HG03135 (cell line): ENCODE measurements around the gene RGMA.
A peak's percentile ranks its signal among the peaks of the same experiment; 100 is the strongest.
"Not testable (repeated sequence)": the region's sequence is repeated elsewhere in the genome, so short reads cannot be mapped to it uniquely, and the experiment has no call there.

ENCODE experiments used
- ATAC-seq: cut with Tn5 transposase; IDR thresholded peaks from one replicate; pipeline ENCODE4 v1.9.1; 2021; ENCODE audit warnings: mild to moderate bottlenecking, moderate library complexity; ENCODE audit not compliant: unreplicated experiment

Gene RGMA

DNA sequence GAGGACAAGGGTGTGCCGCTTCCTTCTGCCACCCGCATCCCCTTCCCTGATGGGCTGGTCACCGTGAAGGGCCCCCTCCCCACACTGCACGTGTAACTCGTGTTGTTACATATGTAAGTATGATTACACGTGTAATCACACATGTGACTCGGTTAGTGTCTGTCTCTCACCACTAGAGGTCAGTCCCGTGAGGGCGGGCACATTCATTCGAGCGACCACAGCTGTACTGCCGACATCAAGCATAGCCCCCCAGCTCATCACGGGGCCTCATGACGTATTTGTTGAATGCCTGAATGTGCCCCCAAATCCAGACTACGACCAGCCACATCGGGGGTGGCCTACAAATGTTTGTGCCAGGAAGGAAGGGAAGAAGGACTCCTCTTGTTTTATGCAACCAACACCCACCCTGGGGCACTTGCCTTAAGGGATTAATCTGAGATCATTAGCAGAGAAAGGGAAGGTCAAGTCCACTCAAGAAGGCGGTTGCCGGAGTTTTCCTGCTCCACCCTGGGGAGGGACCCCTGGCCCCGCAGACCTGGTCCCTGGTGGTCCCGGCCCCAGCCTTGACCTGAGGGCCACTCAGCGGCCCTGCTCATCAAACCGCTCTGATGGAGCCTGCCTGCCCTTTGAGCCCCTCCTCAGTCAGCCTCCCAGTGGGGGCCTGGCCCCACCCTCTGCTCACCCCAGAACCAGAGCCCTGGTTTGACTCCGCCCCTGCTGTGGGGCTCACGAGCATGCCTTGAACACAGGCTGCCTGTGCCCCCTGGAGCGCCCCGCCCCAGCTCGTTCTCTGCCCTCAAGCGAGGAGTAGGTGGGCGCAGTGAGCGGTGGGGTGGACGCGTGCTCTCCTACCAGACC, 52.8 kb downstream of the RGMA start:
- ATAC-seq = peak; percentile 77

DNA sequence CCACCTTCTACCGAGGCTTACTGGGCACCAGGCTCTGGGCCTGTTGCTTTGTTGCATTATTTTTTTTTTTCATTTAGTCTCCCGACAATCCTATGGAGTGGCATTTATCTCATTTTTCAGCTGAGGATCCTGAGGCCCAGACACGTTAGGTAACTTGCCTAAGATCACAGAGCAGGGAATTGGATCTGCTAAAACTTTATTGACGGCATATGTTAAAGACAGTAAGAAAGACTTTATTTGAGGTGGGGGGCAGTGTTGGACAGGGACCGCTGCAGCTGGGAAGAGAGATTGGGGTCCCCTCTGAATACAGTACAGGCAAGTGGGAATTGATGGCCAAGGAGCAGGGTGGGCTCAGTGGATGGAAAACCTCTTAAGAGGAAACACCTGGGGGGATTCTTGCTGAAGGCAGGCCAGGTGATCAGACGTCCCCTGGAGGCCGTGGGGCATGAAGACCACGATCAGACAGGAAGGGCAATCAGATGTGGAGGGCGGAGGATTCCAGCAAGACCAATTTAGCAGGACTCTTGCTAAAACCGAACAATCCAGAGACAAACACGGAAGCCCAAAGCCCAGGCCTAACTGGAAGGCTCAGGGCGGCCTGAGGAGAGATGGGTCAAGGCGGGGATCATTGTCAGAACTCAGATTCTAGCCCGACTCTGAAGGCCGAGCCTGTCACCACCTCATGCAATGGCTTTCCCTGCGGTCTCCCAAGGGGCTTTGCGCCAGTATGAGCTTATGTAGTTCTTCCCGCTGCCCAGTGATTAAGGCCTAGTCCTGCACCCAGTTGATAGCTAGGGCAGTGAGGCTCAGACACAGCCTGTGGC, 53.7 kb downstream of the RGMA start:
- peak; percentile 26 for ATAC-seq

DNA sequence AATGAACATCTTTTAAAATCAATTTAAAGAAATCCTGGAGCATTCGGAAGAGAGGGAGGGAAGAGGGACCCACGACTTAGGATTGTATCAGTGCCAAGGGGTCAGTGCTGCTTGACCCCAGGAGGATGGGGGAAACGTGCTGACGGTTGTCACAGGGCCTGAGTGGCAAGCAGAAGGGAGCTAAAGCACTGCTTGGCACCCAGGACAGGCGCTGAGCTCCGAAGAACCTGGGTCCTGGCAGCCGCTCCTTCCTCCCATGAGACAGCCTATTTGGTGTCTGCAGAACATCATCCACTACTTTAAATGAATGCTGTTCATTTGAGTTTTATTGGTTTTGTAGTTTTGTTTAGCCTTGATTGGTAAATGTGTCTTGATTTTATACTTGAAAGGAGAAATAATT, 54.5 kb downstream of the RGMA start:
- ATAC-seq = no peak

DNA sequence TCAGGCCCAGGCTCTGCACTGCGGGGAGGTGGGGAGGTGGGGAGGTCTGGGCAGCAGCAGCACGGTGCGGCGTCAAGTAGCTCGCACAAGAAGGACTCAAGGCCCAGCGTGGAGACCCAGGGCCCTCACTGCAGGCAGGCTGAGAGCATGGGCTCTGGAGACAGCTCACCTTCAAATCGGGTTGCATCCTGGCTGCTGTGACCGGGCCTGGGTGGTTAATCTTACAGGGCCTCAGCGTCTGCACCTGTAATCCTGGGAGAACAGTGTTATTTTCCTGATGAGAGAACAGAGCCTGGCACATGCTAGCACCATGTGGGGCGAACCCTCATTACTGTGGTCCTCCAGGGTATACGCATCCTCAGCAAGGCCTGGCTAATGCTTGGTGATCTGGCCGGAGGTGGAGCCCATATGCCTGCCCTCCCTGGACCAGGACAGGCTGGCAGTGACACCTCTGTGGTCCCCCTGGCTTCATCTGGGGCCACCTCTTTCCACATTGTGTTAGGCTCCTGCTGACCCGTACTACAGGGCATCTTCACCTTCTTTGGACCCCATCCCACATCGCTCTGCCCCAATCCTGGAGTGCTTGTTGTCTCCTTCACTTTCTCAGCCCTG, 55.5 kb downstream of the RGMA start:
- no peak for ATAC-seq

DNA sequence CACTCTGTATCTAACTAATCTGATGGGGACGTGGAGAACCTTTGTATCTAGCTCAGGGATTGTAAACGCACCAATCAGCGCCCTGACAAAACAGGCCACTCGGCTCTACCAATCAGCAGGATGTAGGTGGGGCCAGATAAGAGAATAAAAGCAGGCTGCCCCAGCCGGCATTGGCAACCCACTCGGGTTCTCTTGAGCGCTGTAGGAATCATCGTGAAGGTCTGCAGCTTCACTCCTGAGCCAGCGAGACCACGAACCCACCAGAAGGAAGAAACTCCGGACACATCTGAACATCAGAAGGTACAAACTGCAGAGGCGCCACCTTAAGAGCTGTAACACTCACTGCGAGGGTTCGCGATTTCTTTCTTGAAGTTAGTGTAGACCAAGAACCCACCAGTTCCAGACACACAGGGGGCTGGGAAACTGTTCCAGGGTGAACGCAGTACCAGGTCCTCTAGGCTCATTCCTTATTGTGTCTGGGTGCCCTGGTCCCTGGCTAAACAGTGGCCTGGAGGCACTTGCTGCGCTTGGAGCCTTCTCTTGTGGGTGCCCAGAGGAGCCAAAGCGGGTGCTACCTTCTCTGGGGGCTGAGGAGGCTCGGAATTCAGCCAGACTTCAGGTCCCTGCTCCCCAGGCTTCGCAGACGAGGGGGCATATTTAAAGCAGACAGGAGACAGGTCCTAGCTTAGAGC, 56.4 kb downstream of the RGMA start:
- ATAC-seq = not testable (repeated sequence)

DNA sequence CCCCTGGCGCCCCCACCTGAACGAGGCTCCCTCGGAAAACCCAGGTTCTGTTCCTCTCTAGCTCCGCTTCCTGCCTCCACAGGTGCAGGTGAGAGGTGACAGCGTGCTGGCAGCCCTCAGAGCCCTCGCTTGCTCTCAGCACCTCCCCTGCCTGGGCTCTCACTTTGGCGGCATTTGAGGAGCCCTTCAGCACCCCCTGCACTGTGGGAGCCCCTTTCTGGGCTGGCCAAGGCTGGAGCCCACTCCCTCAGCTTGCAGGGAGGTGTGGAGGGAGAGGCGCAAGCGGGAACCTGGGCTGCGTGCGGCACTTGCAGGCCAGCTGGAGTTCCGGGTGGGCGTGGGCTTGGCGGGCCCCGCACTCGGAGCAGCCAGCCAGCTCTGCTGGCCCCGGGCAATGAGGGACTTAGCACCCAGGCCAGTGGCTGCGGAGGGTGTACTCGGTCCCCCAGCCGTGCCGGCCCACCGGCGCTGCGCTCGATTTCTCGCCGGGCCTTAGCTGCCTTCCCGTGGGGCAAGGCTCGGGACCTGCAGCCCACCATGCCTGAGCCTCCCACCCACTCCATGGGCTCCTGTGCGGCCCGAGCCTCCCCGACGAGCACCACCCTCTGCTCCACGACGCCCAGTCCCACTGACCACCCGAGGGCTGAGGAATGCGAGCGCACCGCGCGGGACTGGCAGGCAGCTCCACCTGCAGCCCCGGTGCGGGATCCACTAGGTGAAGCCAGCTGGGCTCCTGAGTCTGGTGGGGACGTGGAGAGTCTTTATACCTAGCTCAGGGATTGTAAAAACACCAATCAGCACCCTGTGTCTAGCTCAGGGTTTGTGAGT, 57.2 kb downstream of the RGMA start:
- not testable (repeated sequence) for ATAC-seq

DNA sequence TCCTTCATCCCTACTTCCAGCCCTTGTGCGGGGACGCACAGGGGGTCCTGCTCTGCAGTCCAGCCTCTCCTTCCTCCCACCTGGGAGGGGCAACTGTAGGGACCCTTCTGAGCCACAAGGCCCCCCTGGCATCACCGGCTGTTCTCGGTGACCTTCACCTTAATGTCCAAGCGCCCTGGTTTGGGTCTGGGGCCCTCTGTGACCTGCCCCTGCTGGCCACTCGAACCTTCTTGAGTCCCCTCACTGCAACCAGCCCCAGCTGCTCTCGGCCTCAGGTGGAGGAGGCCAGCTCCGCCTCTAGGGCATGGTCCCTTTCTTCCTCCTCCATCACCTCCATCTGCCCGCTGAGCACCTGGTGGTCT, 57.9 kb downstream of the RGMA start:
- no peak for ATAC-seq

DNA sequence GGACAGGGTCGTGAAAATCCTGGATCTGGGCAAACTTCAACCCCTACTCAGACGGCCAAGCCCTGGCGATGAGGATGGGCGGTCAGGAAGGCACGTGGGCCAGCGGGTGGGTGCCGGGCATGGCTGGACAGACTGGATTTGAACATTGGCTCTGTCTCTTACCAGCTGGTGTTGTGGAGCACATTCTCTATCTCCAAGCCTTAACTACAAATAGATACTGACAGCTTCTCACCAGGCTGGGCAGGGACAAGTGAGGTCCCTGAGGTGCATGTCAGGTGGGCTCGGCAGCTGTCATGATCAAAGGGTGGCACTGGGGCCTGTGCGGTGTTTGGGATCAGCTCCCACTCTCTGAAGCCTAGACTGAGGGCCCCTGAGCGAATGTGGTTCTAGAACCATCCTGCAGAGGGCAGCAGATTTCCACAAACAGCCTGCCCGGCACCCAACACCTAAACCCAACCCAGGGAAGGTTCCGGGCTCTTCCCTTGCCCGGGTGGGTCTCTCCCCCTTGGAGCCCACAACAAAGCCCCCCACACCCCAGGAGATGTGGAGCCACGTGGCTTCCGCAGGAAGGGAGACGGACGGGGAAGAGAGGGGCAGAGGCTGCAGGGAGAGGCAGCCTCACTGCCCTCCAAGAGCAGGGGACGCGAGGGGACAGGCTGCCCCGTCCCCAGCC, 58.4 kb downstream of the RGMA start:
- ATAC-seq = peak; percentile 77

DNA sequence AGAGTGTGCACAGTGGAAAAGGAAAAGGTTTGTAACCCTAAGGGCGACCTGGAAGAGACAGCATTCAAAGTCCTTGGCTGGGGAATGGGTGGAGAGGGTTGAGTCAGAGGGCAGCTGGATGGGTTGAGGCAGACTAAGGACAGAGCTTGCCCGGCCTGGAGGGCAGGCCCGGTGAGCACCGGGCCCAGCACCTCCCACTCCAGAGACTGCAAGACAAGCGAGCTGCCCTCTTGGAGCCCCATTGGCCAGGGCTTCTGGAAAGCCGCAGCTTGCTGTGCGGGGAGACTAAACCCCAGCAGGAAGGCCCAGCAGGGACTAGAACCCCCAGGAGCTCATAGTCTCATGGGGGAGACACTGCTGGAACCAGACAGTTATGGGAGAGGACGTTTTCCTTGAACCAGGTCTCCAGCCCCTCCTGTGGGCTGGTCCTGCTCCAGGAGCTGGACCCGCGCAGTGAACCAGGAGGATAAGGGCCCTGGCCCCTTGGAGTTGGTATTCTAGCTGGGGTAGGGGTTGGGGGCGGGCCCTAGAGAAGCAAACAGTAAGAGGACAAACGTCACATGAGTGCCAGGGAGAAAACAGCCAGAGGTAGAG, 59.1 kb downstream of the RGMA start:
- ATAC-seq = peak; percentile 2

DNA sequence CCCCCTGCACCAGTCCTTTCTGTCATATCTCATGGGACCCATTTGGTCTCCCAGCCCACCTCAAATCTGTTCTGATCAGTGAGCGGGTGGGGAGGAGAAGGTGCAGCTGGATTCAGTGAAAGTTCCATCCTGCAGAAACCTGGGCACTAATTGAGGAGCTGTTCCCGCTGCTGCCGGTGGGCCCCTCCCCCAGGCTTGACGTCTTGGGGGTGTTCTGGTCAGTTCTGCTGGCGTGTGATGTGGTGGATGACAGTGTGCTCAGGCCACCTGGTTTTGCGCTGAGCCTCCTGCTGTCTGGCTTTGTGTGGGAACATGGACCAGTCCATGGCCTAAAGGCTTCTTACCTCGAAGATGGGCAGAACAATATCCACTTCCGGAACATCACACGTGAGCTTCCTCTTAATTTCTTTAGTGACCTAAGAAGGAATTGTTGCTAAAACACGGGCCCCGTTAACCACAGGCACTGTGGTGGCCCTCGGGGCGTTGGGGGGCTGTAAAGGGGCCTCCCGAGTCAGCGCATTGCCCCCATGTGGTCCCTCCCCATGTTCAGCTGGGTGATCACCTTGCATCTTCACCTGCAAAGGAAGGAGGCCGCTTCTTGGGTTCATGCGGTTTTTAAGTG, 59.7 kb downstream of the RGMA start:
- ATAC-seq = no peak

DNA sequence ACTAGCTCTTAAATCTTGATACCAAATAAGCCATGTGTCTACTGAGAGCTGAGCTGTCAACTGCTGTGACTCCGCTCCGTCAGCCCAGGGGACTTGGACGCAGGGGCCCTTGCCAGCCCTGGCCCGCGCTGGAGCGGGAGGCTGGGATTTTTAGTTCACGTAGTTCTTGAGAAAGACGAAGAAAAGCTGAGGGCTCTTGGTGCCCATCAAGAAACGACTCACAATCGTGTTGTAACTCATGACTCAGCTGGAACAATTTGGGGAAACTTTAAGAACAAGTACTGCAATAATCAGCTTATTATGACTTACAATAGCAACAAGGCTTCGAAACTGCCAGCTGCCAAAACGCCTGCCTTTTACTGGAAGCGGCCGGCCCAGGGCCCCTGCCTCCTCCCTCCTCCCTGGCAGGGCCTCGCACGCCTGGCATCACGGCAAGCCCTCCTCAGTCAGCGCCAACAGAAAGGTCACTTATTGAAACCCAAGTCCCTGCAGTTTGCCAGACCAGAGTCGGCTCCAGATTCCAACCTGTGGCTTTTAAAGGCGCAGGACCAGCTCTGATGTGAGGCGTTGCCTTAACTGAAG, 60.3 kb downstream of the RGMA start:
- no peak for ATAC-seq

DNA sequence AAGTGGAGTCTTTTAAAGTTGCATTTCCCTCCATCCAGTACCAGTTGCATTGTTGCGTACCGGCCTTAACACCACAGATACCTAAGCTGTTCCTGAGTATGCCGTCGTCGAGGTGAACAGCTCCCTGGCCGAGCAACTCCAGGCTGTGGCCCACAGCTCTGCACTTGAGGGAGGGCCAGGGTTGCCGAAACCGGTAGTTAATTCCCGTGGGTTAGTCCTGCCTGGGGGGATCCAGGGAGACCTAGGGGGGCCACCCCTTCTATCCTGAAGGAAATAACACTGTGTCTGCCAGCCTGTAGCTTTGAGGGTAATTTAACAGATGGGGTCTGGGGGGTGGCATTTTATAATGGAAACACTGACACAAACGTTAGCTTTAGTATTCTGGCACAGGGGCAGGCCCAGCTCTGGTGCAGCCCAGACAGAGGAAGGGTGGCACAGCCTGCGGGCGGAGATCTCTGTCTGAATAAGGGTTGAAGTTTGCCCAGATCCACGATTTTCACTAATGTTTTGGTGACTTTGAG, 60.8 kb downstream of the RGMA start:
- ATAC-seq = no peak

DNA sequence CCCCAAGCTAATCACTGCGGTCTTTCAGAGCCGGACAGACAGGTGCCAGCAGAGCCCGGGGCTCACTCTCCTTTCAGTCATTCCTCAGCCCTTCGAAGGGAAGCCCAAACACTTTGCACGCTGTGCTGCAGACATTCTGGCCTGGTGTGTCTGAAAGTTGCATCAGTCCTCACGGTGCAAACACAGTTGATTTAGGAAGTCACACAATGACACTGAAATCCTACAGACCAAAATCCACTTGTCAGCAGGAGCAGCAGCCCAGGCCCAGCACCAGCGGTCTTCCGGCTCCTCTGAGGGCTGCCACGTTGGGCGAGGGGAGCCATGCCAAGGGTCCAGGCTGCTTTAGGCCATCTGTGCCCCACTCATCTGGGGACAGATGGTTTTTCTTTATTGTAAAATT, 61.6 kb downstream of the RGMA start:
- no peak for ATAC-seq

DNA sequence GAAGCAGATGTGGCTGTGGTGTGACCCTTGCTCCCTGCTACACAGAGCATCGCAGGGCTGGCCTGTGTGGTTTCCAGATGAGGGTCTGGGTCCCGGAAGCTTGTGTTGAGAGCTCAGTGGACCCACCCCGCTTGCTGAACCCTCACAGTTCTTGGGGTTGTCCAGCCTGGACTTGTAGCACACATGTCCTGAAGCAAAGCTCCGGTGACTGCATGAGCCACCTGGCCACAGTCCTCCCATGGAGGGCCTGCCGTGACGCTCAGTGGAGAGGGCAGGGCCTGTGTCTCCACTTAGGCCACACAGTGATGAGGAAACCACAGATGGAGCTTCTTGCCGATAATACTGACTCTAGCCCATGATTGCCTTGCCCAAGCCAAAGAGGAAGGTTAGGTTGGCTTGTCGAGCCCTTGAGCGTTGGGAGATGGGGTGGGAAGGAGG, 62.6 kb downstream of the RGMA start:
- no peak for ATAC-seq

DNA sequence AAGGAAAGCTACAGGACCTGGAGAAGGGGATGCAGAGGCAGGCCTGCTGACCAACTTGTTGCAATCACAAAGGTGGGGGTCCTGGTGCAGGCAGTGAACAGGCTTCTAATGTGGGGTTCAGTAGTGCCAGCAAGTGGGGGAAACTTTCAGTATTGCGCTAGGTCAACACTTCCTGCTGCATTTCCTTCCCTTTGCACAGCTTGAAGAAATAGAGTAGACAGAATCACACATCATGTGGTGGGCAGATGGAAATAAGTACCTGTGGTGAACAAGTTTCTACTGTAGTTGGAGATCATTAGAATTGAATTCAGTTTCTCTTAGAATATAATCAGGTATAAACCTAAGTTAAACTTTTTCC, 63.4 kb downstream of the RGMA start:
- no peak for ATAC-seq

DNA sequence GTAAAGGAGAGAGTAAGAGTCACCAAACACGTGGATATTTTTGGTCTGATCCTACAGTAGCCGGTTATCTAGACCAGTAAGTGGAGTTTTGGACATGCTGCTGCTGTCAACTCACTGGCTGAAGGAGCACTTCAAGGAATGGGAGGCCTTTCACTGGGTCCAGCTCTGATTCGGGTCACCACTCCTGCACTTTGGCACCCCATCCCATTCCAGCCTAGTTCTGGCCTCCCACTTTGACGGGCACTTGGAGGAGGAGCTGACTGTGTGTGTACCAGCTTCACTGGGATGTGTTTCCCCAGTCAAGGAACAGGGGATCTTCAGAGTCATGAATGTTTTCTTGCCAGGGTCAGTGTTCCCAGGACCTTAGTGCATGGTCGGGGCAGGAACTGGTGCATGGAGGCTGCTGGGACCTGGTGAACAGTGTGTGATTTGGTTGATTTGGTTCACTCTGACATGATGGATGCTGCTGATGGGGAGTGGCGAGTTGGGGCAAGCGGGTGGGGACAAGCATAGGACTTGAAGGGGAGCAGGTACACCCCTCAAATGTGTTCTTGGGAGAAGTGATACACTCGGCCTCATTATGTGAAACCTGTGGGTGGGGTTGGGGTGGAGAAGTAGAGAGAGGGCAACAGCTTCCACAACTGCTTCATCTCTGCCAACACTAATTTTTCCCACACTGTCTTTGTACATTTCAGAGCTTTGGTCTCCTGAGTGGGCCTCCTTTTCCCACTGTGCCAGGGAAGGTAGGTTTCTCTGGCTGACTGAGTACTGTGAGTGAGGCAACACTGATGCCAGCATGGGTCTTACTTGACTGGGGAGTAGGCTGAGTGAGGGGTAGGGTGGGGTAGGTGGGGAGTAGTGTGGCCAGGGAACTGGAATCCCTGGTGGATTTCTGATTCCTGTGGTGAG, 64.0 kb downstream of the RGMA start:
- no peak for ATAC-seq

DNA sequence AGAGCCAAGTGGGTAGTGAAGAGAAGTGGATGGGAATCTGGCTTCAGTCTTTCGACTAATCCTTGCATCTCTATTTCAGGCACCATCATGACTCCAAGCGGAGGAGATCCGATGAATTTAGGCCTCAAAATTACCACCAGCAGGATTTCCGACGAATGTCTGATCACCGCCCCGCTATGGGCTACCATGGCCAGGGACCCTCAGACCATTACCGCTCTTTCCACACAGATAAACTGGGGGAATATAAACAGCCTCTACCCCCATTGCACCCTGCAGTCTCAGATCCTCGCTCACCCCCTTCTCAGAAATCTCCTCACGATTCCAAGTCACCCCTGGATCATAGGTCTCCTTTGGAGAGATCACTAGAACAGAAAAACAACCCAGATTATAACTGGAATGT, 64.7 kb downstream of the RGMA start:
- no peak for ATAC-seq
